Pancreas (tissue), 10 donors: ENCODE data around the gene ZNHIT2. TPM values are rescaled to one million over a fixed set of nuclear protein-coding genes. Genes with fewer than 3 reads are reported as not detected.
"Not testable (repeated sequence)": the region's sequence is repeated elsewhere in the genome, so short reads cannot be mapped to it uniquely, and the experiment has no call there.

Experiments used
- ATAC-seq, 4 donors: fragments of 200-7000 bp; cut with Tn5 transposase; one replicate each; pipeline versions ENCODE4 v1.8.0 to v1.9.1; 2020; ENCODE audit warnings: mild to moderate bottlenecking in 4 of 4, moderate library complexity in 4 of 4
- DNase-seq, 6 donors: peaks; one replicate each; pipeline ENCODE4 v3.0.0-alpha.2; 2020
- FAIRE-seq: peaks from 2 replicates; lab custom pipeline; 2012; peaks lifted over from hg19 to GRCh38; lab: Jason Lieb, UNC
- H3K27ac ChIP-seq, 4 donors: fragments of 200-600 bp; sonication (generic); 1 replicate in 3 of 4; 2 replicates in 1 of 4; pipeline versions ENCODE4 v1.5.0 to v1.8.0; 2020
- H3K27me3 ChIP-seq, 4 donors: fragments of 200-600 bp; one replicate each; pipeline ENCODE4 v1.8.0; 2021
- H3K36me3 ChIP-seq, 3 donors: fragments of 200-600 bp; sonication (generic) in 1 of 3; one replicate each; pipeline versions ENCODE4 v1.5.0 to v1.8.0; 2020 to 2021
- H3K4me1 ChIP-seq, 3 donors: fragments of 200-600 bp; one replicate each; pipeline ENCODE4 v1.8.0; 2021
- H3K4me3 ChIP-seq, 4 donors: fragments of 200-600 bp; sonication (generic) in 2 of 4; one replicate each; pipeline versions ENCODE4 v1.5.0 to v1.8.0; 2020 to 2021
- H3K9me3 ChIP-seq, 4 donors: fragments of 200-600 bp; one replicate each; pipeline ENCODE4 v1.8.0; 2021
- WGBS, 2 donors: extraction: QIAGEN DNeasy Blood & Tissue Kit; methylation state at CpG; one replicate each; pipeline ENCODE4 v1.1.7; 2013; 5-methylcytosine and 5-hydroxymethylcytosine counted together
- intact Hi-C, 3 donors: fragments of 100-400 bp; cut with DNase I; formaldehyde crosslinking; loops; one replicate each; pipeline versions ENCODE4 v1.11.1 to v1.14.2; 2022
- polyA plus RNA-seq, 2 donors: library from polyadenylated mRNA; stranded (reverse); fragments of 200-250 nt; gene quantifications; one replicate each; pipeline ENCODE4 v1.2.3, GENCODE V29; 2013
- total RNA-seq, 6 donors: library from RNA; stranded (reverse); fragmentation: NEBNext Ultra II Directional in 4 of 6; extraction: Animal tissue kit (Norgen Biotek cat#: 25700) in 4 of 6; gene quantifications; one replicate each; pipeline versions ENCODE4 v1.2.1 to v1.2.4, GENCODE V29; 2021 to 2023
- TF ChIP-seq, protein P1 (sequence below), 4 donors: fragments of 200-600 bp; sonication (generic) in 3 of 4; IDR thresholded peaks; one replicate each; pipeline versions ENCODE4 v1.5.0 to v1.8.0; 2021; ENCODE audit warnings: antibody characterized with exemption in 4 of 4
- donor health status: healthy with polysubstance abuse.
- donor health status: DM: no; HTN: no; CAD: no; lungs with moderate emphysema.
- donor health status: DM: no; HTN: no; CAD: no.
- donor health status: control.
- donor health status: control.
- donor health status: Bipolar disorder and iron deficiency.
- donor health status: DM: yes; HTN: yes; CAD: no.
- donor health status: DM: no; HTN: no; CAD: no.
- donor health status: DM: no; HTN: no; CAD: no.
- donor health status: DM: yes; HTN: yes; CAD: no.

Gene ZNHIT2
- total and polyA plus RNA-seq, 8 donors, result 4.3 to 17.8 (median 7.4) TPM

DNA sequence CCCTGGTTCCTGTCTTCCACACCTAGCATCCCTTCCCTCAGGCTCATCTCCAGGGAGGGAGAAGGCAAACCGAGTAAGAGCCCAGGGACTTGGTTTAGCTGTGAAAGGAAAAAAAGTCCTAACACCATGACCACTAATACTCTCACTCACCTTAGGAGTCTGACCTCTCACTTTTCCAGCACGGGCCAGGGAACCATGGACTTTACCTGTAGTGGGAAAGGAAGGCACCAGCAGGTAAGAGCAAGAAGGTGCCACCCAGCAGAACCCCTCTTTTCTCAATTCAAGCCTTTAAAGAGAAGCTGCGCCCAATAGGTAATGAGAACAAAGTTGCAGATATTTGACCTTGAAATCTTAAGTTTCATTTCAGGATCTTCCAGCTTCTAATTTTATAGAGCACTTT is 3.3 kb upstream of the ZNHIT2 start:
- Histone ChIP-seq H3K9me3 (no peaks in the 10 kb centered on the region), H3K27ac (peak overlapping the region in 2 of 4 donors; percentile 77 to 90), H3K27me3 (no peaks in the 10 kb centered on the region), H3K36me3 (peaks cover 3 to 25% (median 12%) of the 10 kb centered on the region in 3 donors), H3K4me1 (peaks cover 11 to 22% (median 16%) of the 10 kb centered on the region in 3 donors), H3K4me3 (peak overlapping the region in 3 of 4 donors; percentile 63 to 95 (median 74))
- ATAC-seq (no peak), DNase-seq (peak in 2 of 6 donors; percentile 1 to 17), FAIRE-seq (no peak)
- 56 to 58% methylated on average over 3 of the region's 3 CpGs for WGBS, 2 donors
- intact Hi-C loops, result no loop called here
- TF ChIP-seq, protein P1, sequence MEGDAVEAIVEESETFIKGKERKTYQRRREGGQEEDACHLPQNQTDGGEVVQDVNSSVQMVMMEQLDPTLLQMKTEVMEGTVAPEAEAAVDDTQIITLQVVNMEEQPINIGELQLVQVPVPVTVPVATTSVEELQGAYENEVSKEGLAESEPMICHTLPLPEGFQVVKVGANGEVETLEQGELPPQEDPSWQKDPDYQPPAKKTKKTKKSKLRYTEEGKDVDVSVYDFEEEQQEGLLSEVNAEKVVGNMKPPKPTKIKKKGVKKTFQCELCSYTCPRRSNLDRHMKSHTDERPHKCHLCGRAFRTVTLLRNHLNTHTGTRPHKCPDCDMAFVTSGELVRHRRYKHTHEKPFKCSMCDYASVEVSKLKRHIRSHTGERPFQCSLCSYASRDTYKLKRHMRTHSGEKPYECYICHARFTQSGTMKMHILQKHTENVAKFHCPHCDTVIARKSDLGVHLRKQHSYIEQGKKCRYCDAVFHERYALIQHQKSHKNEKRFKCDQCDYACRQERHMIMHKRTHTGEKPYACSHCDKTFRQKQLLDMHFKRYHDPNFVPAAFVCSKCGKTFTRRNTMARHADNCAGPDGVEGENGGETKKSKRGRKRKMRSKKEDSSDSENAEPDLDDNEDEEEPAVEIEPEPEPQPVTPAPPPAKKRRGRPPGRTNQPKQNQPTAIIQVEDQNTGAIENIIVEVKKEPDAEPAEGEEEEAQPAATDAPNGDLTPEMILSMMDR (IDR thresholded peaks at IDR 0.05), result no peak

DNA sequence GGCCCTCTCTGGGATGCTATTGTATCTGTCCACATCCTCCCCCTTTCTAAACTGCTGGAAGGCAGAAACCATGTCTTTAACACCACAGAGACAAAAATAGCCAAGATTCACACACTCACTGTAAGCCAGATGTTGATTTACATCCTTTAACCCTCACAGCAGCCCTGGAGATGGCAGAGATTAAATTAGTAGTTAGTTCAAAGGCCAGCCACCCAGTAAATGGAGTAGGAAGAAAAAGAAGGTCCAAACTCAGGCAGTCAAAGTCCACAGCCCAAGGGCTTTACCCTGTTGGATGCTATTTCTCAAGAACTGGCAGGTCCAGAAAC is 2.1 kb upstream of the ZNHIT2 start:
- intact Hi-C loops, result loop anchor here in 1 of 3 donors (10.0 kb wide), 1 partner anchor 105 kb away; the partner anchor contains the start of gene ARL2
- peaks cover 2 to 19% (median 3%) of the 10 kb centered on the region in 3 donors for H3K36me3 ChIP-seq
- no peak overlapping the region for H3K4me3 ChIP-seq
- no peak overlapping the region for H3K27ac ChIP-seq
- H3K4me1 ChIP-seq, result peaks cover 17 to 26% (median 24%) of the 10 kb centered on the region in 3 donors
- no peaks in the 10 kb centered on the region for H3K9me3 ChIP-seq
- TF ChIP-seq, protein P1 (IDR thresholded peaks at IDR 0.05), result no peak
- DNase-seq, result no peak
- no peak for FAIRE-seq
- ATAC-seq, result no peak
- H3K27me3 ChIP-seq, result no peaks in the 10 kb centered on the region

DNA sequence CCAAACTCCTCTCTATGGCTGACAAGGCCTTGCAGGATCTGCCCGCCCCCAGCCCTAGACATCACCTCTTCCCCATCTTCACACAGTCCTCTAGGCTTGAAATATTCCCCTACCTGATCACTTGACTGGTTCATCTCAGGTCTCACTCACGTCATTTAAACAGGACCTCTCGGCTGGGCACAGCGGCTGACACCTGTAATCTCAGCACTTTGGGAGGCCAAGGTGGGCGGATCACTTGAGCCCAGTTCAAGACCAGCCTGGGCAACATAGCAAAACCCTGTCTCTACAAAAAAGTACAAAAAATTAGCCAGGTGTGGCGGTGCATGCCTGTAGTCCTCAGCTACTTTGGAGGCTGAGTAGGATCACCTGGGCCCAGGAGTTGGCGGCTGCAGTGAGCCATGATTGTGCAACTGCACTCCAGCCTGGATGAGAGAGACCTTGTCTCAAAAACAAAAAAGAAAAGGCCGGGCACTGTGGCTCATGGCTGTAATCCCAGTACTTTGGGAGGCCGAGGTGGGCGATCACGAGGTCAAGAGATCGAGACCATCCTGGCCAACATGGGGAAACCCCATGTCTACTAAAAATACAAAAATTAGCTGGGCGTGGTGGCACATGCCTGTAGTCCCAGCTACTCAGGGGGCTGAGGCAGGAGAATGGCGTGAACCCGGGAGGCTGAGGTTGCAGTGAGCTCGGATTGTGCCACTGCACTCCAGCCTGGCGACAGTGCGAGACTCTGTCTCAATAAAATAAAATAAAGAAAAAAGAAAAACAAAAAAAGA is 1.6 kb upstream of the ZNHIT2 start:
- H3K9me3 ChIP-seq, FAIRE-seq, H3K27ac ChIP-seq, H3K27me3 ChIP-seq, H3K4me3 ChIP-seq, ATAC-seq: not testable (repeated sequence)
- peak in 2 of 6 donors; percentile 8 to 36 for DNase-seq
- intact Hi-C loops, result loop anchor here in 1 of 3 donors (10.0 kb wide), 1 partner anchor 104 kb away; the partner anchor contains the start of gene ARL2
- peaks cover 2 to 19% (median 3%) of the 10 kb centered on the region in 3 donors for H3K36me3 ChIP-seq
- H3K4me1 ChIP-seq, result peaks cover 22 to 32% (median 28%) of the 10 kb centered on the region in 3 donors
- WGBS, 2 donors, result 83 to 89% methylated on average over 18 of the region's 18 CpGs

DNA sequence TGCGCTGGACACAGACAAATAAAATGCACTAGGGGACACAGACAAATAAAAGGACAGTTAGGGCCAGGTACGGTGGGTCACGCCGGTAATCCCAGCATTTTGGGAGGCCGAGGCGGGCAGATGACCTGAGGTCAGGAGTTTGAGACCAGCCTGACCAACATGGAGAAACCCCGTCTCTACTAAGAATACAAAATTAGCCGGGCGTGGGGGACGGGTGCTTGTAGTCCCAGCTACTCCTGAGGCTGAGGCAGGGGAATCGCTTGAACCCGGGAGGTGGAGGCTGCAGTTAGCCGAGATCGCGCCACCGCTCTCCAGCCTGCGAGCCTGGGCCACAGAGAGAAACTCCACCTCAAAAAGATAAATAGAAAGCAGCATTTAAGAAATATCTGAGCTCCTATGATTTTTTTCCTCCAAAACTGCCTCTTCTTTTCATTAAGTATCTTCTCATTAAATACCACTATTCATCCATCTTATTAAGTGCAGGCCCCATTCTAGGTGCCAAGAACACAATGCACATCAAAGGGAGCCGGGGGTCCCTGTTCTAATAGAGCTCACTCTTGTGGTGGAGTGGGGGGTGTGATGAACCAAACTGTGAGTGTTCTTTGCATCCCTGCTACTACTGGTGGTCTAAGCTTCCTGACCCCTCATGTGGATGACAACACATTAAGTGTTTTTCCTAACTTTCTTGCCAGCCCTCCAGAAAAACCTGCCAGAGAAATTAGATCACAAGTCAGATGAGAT is 766 bp upstream of the ZNHIT2 start:
- 75 to 81% methylated on average over 18 of the region's 18 CpGs for WGBS, 2 donors
- DNase-seq (peak in 4 of 6 donors; percentile 13 to 58 (median 54)), ATAC-seq (no peak), FAIRE-seq (no peak)
- Histone ChIP-seq H3K36me3 (peaks cover 2 to 19% (median 3%) of the 10 kb centered on the region in 3 donors), H3K4me1 (peaks cover 29 to 40% (median 36%) of the 10 kb centered on the region in 3 donors), H3K27ac (no peak overlapping the region), H3K4me3 (no peak overlapping the region), H3K27me3 (no peaks in the 10 kb centered on the region), H3K9me3 (no peaks in the 10 kb centered on the region)
- intact Hi-C loops, result loop anchor here in 1 of 3 donors (10.0 kb wide), 1 partner anchor 103 kb away; the partner anchor contains the start of gene ARL2
- TF ChIP-seq, protein P1 (IDR thresholded peaks at IDR 0.05), result no peak
